Coronary artery (tissue), 2 donors: ENCODE results near the gene FRMD3.

Experiments used
- DNase-seq: peaks from one replicate; pipeline ENCODE4 v3.0.0-alpha.2; 2017; ENCODE audit warnings: low spot score
- H3K27ac ChIP-seq, 2 donors: fragments of 200-600 bp; sonication (generic); one replicate each; pipeline ENCODE4 v1.5.1; 2016 to 2019
- H3K4me3 ChIP-seq: fragments of 200-600 bp; sonication (generic); 2 replicates; pipeline ENCODE4 v1.5.1; 2016; ENCODE audit warnings: mild to moderate bottlenecking, moderate library complexity
- TF ChIP-seq, protein P1 (sequence below): fragments of 200-600 bp; sonication (generic); IDR thresholded peaks from one replicate; pipeline ENCODE4 v1.5.1; 2019; ENCODE audit warnings: antibody characterized with exemption

Gene FRMD3

DNA sequence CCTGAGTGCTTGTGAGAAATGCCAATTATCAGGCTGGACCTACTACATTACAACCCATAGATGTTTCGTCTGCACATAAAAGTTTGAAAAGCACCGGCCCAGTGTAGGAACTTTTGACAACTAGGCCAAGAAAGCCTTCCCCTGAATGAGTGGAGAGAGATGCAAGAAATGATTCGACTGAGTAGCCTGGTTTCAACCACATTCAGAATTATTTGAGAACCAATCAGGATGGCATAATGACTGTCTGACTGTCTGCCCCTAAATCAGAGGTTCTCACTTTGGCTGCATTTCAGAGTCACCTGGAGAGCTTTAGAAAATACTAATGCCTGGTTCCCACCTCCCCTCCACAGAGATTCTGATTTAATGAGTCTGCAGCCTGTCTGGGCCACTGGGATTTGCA is 61.1 kb downstream of the FRMD3 start:
- TF ChIP-seq, protein P1, sequence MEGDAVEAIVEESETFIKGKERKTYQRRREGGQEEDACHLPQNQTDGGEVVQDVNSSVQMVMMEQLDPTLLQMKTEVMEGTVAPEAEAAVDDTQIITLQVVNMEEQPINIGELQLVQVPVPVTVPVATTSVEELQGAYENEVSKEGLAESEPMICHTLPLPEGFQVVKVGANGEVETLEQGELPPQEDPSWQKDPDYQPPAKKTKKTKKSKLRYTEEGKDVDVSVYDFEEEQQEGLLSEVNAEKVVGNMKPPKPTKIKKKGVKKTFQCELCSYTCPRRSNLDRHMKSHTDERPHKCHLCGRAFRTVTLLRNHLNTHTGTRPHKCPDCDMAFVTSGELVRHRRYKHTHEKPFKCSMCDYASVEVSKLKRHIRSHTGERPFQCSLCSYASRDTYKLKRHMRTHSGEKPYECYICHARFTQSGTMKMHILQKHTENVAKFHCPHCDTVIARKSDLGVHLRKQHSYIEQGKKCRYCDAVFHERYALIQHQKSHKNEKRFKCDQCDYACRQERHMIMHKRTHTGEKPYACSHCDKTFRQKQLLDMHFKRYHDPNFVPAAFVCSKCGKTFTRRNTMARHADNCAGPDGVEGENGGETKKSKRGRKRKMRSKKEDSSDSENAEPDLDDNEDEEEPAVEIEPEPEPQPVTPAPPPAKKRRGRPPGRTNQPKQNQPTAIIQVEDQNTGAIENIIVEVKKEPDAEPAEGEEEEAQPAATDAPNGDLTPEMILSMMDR: no peak
- H3K4me3 ChIP-seq: no peak overlapping the region
- no peak overlapping the region for H3K27ac ChIP-seq
- DNase-seq: no peak

DNA sequence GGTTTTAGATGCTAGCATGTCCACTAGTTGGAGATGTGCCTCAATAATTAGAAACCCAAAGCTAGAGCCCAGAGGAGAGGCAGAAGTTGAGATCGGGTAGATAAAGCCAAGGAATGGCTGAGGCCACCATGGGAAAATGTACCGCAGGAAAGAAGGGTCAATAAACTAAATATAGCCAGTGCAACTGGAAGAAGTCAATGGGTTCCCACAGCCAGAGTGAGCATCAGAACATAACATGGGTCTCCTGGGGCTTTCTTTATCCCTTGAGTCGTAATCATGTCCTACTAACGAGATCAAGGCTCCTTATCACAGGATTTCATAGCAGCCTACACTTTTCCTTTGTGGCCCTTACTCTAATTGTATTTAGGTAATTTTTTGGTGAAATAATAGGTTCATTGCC is 61.7 kb downstream of the FRMD3 start:
- Histone ChIP-seq H3K4me3 (no peak overlapping the region), H3K27ac (no peak overlapping the region)
- DNase-seq: no peak
- TF ChIP-seq, protein P1: no peak

DNA sequence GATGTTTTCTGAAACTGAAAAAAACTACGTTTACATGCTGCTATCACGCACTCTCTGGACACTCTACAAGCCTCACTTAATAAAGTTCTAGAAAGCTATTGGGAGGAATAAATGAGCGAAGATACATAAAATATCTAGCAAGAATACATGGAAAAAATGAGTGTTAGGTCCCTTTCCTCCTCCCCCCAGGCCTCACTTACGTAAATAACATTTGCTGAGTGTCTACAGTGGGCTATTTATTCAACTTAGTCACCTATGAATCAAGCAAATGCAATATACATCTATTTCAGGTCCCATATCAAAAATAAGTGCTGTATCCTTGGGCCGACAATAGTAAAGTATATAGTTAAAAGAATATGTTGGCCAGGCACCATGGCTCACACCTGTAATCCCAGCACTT is 62.5 kb downstream of the FRMD3 start:
- TF ChIP-seq, protein P1: no peak
- no peak overlapping the region for H3K4me3 ChIP-seq
- no peak overlapping the region for H3K27ac ChIP-seq
- DNase-seq: no peak

DNA sequence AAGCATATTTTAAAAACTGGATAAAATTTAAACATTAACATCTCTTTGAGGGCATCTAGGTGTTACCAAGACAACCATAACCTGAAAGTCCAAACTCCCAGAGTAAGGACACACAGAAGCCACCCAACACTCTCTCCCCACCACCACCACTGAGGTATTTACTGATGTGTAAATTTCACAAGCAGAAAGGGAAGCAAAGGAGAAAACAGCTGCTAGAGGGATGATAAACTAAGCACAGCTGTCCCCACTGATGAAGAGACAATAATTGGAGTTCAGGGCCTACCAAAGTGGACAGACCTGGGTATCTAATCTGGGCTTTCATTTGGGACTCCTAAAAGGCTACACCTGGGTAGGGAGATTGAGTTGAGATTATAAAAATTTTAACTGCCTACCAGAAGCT is 63.6 kb downstream of the FRMD3 start:
- Histone ChIP-seq H3K27ac (no peak overlapping the region), H3K4me3 (no peak overlapping the region)
- TF ChIP-seq, protein P1: no peak
- DNase-seq: no peak

- TF ChIP-seq, protein P1: no peak
- Histone ChIP-seq H3K4me3 (peak overlapping the region; percentile 26), H3K27ac (peak overlapping the region in 1 of 2 donors; percentile 58)
- DNase-seq: no peak
These were observed 64.7 kb downstream of the FRMD3 start for GRCh38 chr9:83473488-83473971.

DNA sequence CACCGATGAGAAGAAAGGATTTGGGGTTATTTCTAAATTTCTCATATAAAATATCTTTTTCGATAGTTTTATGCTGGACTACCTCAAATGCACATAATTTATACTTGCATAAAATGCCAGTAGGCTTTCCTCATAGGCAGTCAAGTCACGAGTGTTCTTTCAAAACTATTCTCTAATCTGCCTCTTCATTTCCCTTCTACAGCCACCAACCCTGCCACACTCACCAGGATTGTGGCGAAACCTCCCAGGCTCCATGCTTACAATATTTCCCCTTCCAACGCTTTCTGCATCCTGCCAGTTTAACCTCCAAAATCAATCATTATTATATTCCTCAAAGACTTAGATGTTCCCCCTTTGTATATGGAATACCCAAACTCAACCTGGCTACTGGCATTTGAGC is 65.4 kb downstream of the FRMD3 start:
- TF ChIP-seq, protein P1: no peak
- H3K27ac ChIP-seq: peak overlapping the region in 1 of 2 donors; percentile 58
- peak overlapping the region; percentile 26 for H3K4me3 ChIP-seq
- no peak for DNase-seq

GRCh38 chr9:83472221-83472665 is 66.0 kb downstream of the FRMD3 start:
- DNase-seq: no peak
- no peak overlapping the region for H3K4me3 ChIP-seq
- TF ChIP-seq, protein P1: no peak
- H3K27ac ChIP-seq: peak overlapping the region in 1 of 2 donors; percentile 58
